Measurements from ENCODE around the gene CADPS2. TPM values are rescaled to one million over a fixed set of nuclear protein-coding genes. Genes with fewer than 3 reads are reported as not detected.
A peak's percentile ranks its signal among the peaks of the same experiment; 100 is the strongest.

Gene CADPS2
- total and polyA plus RNA-seq, 7 donors: 1.5 to 3.6 (median 2.1) TPM

- ATAC-seq (no peak), DNase-seq (no peak)
- WGBS, 3 donors: 69 to 80% (median 73%) methylated on average over 12 of the region's 12 CpGs
- Histone ChIP-seq H3K4me1 (no peaks in the 10 kb centered on the region), H3K27me3 (ENCODE audit: insufficient read depth in 3 of 3, low read length in 2 of 3) (peaks cover 0 to 100% (median 31%) of the 10 kb centered on the region in 3 donors), H3K36me3 (ENCODE audit: insufficient read depth in 1 of 2, low read depth in 1 of 2) (no peaks in the 10 kb centered on the region), H3K27ac (no peak overlapping the region), H3K4me3 (no peak overlapping the region), H3K9me3 (no peaks in the 10 kb centered on the region)
- intact Hi-C loops (cut with DNase I): no loop called here
- no peak for TF ChIP-seq CTCF (IDR thresholded peaks at IDR 0.05)
Observed at GRCh38 chr7:122311050-122311700, 575.1 kb downstream of the CADPS2 start.

GRCh38 chr7:122310119-122311021, 575.9 kb downstream of the CADPS2 start:
- WGBS, 3 donors: 5 to 8% (median 6%) methylated on average over 59 to 61 of the region's 61 CpGs
- H3K9me3 ChIP-seq: no peaks in the 10 kb centered on the region
- peaks cover 0 to 100% (median 36%) of the 10 kb centered on the region in 3 donors for H3K27me3 ChIP-seq (ENCODE audit: insufficient read depth in 3 of 3, low read length in 2 of 3)
- TF ChIP-seq CTCF (IDR thresholded peaks at IDR 0.05): no peak
- peaks cover 7% of the 10 kb centered on the region for H3K4me1 ChIP-seq
- H3K4me3 ChIP-seq: peak overlapping the region; percentile 49
- intact Hi-C loops (cut with DNase I): no loop called here
- no peak overlapping the region for H3K27ac ChIP-seq
- no peaks in the 10 kb centered on the region for H3K36me3 ChIP-seq (ENCODE audit: insufficient read depth in 1 of 2, low read depth in 1 of 2)
- no peak for DNase-seq
- ATAC-seq: no peak

- intact Hi-C loops (cut with DNase I): no loop called here
- no peak for ATAC-seq
Observed at GRCh38 chr7:122309421-122309820, 576.8 kb downstream of the CADPS2 start.

GRCh38 chr7:122307228-122307621, 579.0 kb downstream of the CADPS2 start:
- H3K27me3 ChIP-seq (ENCODE audit: insufficient read depth in 3 of 3, low read length in 2 of 3): peaks cover 0 to 98% (median 46%) of the 10 kb centered on the region in 3 donors
- H3K4me1 ChIP-seq: peaks cover 16% of the 10 kb centered on the region
- H3K4me3 ChIP-seq: no peak overlapping the region
- no peak for TF ChIP-seq CTCF (IDR thresholded peaks at IDR 0.05)
- no peak overlapping the region for H3K27ac ChIP-seq
- H3K36me3 ChIP-seq (ENCODE audit: insufficient read depth in 1 of 2, low read depth in 1 of 2): no peaks in the 10 kb centered on the region
- intact Hi-C loops (cut with DNase I): no loop called here
- H3K9me3 ChIP-seq: no peaks in the 10 kb centered on the region
- DNase-seq: no peak
- WGBS, 3 donors: 49 to 61% (median 54%) methylated on average over 13 of the region's 13 CpGs
- ATAC-seq: no peak

More at GRCh38 chr7:122309421-122309820, 576.8 kb downstream of the CADPS2 start:
- WGBS, 3 donors: 78 to 83% (median 83%) methylated on average over 3 of the region's 3 CpGs
- DNase-seq: no peak
- H3K9me3 ChIP-seq: no peaks in the 10 kb centered on the region
- peak overlapping the region; percentile 49 for H3K4me3 ChIP-seq
- no peaks in the 10 kb centered on the region for H3K36me3 ChIP-seq (ENCODE audit: insufficient read depth in 1 of 2, low read depth in 1 of 2)
- TF ChIP-seq CTCF (IDR thresholded peaks at IDR 0.05): no peak
- H3K4me1 ChIP-seq: peaks cover 12% of the 10 kb centered on the region
- H3K27ac ChIP-seq: no peak overlapping the region
- H3K27me3 ChIP-seq (ENCODE audit: insufficient read depth in 3 of 3, low read length in 2 of 3): peaks cover 0 to 100% (median 34%) of the 10 kb centered on the region in 3 donors

Measured in psoas muscle (tissue), 8 donors.